Stimulated activated CD4-positive, alpha-beta T cell treated with anti-CD3 and anti-CD28 coated beads, Interleukin-2, amount 100 ng/mL, for 24 hours (primary cell): Measurements from ENCODE around the gene RAB1A.
"Not testable (repeated sequence)": the region's sequence is repeated elsewhere in the genome, so short reads cannot be mapped to it uniquely, and the experiment has no call there.

Source experiments
- DNase-seq, 2 donors: peaks; one replicate each; pipeline ENCODE4 v3.0.0-alpha.2; 2020

Gene RAB1A

DNA sequence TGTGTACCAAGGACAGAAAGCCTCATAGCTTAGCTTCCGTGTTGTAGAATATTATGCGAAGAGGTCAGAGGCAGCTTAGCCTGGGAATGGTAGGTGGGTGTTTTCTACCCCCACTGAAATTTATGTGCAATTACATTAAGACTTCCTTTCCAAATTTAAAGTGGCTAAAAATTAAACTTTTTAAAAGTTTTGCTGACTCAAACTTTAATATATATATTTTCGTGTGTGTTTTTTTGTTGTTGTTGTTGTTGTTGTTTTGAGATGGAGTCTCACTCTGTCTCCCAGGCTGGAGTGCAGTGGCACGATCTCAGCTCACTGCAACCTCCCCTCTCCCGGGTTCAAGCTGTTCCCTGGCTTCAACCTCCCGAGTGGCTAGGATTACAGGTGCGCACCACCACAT is 4.3 kb upstream of the RAB1A start:
- no peak for DNase-seq

DNA sequence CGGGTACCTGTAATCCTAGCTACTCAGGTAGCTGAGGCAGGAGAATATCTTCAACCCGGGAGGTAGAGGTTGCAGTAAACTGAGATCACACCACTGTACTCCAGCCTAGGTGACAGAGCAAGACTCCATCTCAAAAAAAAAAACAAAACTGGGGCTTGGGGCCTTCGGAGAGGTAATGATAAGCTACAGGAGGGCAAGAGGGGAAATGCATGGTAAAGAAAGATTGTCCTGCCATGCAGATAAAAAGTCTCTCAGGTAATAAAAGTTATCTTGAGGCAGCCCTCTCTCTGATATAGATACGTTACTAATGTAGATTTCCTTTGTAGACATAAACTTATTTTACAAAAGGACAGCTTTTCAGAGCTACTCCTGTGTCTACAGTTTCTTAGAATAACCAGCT is 3.7 kb upstream of the RAB1A start:
- no peak for DNase-seq

DNA sequence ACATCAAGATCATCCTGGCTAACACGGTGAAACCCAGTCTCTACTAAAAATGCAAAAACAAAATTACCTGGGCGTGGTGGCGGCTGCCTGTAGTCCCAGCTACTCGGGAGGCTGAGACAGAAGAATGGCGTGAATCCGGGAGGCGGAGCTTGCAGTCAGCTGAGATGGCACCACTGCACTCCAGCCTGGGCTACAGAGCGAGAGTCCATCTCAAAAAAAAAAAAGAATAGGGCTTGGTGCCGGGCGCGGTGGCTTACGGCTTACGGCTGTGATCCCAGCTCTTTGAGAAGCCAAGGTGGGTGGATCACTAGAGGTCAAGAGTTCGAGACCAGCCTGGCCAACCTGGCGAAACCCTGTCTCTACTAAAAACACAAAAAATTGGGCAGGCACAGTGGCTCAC is 3.0 kb upstream of the RAB1A start:
- DNase-seq, result not testable (repeated sequence)

DNA sequence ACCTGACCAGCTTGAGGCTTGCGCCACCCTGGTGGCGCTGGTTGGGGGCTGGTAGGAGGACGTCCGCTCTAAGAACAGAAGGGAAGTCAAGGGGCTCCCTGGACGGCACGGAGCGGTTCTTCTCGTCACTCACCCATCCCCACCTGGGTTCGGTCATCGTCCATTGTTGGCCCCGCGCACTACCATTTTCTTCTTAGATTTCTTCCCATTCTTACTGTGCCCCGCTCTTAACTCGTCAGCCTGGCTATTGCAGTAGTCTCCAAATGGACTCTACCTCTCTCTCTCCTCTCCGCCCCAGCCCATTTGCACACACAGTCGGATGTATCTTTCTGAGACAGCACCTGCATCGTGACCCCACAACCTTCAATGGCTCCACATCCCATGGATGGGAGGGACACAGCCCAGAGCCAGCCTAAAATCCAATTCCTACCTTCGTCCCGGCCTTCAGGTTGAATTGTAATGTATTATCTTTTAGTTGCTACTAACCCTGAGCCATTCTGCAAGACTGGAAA is 814 bp upstream of the RAB1A start:
- DNase-seq, result no peak

DNA sequence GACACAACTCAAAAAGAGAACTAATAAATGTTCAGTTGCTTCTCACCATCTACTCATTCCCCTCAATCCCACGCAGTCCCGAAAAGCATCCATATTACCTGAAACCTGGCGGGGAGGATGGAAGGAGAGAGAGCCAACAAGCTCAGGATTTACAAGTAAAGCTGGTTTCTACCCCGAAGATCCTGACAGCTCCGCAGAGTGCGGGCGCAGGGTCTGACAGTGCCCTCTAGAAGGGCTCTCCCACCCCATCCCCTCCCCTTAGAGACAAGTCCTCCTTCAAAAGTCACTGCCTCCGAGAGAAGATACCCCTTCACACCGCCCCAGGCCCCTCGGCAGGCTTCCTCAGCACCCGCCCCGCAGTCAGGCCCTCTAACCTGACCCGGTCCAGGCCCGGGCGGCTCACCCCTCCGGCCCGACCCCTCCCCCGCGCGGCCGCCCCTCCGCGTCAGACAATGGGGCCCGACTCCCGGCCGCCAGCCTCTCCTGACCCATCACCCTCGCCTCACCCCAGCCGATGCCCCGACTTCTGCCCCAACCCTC is 550 bp downstream of the RAB1A start:
- peak; percentile 34 to 47 for DNase-seq

DNA sequence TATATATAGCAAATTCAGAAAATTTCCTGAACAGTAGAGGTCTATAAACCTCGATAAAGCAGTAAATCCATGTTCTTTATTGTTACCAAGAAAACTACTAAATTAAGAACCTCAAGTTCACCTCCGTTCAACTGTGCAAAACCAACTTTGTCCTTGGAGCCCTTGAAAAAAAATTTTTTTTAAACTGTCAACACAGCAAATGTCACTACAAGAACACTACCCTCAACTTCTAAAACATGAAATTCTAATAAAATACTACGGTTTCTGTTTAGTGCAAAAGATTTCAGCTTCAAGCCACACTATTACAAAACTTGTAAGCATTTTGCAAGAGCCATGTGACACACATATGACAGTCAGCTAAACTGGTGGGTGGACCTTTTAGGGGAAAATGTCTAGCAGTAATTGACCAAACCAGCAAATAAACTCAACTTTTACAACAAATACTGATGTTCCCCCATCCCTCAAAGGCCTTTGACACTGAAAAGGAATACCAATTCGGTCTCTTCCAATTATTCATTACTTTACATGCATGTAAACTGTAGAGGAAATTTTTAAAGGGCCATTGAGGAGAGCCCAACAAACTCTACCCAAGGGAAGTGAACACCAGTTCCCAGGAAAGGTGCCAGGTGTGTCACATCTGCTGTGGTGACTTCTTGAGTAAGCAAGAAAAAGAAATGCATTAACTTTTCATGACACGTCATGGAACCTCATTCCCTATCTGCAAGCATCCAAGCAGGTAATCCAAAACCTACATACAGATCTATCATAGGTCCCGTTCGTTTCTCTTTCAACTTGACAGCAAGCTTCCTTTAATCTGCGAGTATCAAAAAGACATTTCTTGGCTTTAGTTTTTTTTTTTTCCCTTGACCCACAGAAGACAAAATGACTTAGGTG is 1.4 kb downstream of the RAB1A start:
- DNase-seq, result peak in 1 of 2 donors; percentile 5

DNA sequence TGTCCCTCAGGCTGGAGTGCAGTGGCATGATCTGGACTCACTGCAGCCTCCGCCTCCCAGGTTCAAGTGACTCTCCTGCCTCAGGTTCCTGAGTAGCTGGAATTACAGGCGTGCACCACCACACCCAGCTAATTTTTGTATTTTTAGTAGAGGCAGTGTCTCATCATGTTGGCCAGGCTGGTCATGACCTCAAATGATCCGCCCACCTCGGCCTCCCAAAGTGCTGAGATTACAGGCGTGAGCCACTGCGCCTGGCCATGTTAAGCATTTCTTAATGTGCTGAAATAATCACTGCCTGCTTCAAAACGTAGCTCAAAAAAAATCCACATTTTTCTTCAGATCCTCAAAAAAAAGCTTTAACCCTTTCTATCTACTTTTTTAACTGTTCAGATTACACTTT is 4.4 kb downstream of the RAB1A start:
- not testable (repeated sequence) for DNase-seq

DNA sequence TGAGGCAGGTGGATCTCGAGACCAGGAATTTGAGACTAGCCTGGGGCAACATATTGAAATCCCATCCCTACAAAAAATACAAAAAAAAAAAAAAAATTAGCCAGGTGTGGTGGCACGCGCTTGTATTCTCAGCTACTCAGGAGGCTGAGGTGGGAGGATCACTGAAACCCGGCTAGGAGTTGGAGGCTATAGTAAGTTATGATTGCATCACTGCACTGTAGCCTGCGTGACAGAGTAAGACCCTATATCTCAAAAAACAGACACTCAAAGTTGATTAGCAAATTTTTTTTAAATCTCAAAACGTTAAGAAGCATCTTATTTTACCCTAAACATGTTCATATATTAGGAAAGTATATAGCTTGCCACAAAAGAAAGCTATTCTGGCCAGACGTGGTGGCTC is 7.6 kb downstream of the RAB1A start:
- no peak for DNase-seq

DNA sequence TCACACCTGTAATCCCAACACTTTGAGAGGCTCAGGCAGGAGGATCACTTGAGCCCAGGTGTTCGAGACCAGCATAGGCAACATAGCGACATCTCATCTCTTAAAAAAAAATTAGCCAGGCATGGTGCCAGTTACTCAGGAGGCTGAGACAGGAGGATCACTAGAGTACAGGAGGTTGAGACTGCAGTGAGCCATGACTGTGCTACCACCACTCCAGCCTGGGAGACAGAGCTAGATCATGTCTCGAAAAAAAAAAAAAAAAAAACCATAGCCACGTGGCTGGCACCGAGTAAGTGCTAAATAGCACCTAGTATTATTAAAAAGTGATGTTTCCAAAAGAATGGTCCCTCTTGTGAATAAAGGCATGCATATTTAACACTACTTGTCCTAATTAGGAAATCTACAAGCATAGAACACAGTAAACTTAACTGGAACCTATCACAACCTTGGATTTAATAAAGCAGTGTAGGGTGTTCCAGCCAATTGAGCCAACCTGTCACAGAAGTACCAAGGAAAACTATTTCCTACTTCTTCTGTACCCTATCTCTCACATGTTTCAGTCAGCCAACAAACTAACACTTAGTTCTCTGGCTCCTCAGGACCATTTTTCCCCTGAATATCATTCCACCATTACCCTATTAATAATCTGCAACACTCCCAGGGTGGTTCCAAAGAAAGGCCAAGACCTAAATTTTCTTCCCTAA is 8.8 kb downstream of the RAB1A start:
- DNase-seq, result no peak

DNA sequence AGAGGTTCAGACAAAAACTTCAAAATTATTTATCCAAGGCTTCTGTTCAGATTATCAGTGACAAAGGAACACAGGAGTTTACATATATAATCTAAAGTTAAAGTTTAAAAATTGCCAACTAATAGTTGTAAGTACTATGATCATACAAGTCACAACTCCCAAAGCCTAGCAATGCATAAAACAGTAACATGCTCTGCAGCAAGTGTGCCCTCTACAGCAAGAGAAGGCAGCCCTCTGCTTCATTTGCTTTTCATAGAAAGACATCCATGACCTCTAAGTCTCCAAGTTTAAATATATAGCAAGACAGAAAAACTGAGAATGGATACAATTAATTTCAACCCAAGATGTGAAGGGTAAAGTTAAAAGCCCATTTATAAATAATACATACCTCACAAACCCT is 13.3 kb downstream of the RAB1A start:
- no peak for DNase-seq

DNA sequence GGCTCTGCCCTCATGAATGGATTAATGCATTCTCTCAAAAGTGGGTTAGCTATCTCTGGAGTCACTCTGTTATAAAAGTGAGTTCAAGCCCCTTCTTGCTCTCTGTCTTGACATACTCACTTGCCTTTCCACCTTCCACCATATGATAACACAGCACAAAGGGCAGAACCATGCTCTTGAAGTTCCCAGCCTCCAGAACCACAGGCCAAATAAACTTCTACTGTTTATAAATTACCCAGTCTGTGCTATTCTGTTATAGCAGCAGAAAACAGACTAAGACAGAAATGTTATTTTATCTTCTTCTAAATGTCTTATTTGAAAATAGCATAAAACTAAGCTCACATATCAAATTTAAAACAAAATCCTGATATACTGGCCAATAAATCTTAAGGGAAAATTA is 15.0 kb downstream of the RAB1A start:
- no peak for DNase-seq

DNA sequence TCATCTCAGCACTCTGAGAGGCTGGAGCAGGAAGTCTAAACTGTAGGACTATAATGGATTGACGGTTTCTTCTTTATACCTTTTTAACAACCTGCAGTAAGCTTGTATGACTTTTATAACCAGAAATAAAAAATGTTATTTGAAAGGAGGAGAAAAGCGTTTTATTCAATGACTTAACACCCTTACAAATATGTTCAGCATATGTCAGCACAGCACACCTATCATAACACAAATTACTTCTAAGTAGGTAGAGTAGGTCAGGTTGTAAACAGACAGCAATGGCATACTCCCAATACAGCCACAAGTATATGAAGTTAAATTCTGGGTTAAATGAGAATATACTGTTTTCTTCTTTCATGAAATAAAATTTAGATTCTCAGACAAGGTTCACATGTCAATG is 16.1 kb downstream of the RAB1A start:
- DNase-seq, result no peak

DNA sequence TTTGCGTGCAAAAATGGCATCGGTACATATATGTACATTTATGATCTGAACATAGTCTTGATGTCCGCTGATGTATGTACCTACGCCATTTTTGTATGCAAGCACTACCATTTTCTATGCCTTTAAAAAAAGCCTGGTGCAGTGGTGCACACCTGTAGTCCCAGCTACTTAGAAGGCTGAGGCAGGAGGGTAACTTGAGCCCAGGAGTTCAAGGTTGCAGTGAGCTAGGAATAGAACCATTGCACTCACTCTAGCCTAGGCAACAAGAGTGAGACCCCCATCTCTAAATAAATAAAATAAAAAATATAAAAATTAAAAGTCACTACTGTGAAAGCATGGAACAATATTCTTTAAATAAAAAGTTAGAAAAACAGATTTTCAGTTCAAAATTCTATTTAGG is 16.7 kb downstream of the RAB1A start:
- no peak for DNase-seq

DNA sequence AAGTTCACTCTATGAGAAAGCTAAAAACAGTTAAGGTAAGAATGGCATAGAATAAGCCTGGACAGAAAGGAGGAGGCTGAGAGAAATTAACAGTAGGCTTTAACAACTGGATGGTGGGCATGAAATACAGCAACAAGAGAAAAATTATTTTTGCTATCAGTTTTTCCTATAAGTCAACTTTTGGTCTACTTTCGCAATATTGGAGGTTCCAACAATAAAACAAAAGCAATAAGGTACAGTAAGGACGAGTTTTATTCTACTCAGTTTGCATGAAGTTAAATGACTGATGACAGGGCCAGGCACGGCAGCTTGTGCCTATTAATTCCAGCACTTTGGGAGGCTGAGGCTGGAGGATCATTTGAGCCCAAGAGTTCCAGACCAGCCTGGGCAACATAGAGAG is 17.3 kb downstream of the RAB1A start:
- DNase-seq, result no peak

DNA sequence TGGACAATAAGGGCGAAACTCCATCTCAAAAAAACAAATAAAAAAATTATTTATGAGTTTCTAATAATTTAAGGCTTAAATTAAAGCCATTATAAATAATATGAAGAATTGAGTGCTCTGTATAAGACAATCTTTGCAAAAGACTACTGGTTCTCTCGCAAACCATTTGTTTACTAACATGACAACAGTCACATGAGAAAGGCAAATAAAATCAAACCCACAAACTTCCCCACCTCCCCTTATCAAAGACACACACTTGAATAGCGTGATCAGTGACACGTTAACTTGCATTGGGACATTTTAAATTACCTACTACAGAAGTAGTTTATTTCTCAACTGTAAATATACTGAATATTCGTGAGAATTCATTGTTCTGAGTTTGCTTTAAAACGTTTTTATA is 21.1 kb downstream of the RAB1A start:
- no peak for DNase-seq

DNA sequence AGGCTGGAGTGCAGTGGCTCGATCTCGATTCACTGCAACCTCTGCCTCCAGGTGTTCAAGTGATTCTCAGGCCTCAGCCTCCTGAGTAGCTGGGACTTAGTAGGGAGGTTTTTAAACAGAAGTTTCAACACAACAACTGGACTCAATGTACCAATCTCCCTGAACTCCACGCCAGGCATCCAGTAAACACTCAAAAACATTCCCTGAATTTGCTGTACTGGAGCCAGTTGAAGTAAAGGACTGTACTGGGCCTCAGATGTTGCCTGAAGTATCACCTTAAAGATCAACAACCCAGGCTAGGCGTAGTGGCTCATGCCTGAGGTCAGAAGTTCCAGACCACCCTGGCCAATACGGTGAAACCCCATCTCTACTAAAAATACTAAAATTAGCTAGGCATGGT is 22.4 kb downstream of the RAB1A start:
- DNase-seq, result no peak

DNA sequence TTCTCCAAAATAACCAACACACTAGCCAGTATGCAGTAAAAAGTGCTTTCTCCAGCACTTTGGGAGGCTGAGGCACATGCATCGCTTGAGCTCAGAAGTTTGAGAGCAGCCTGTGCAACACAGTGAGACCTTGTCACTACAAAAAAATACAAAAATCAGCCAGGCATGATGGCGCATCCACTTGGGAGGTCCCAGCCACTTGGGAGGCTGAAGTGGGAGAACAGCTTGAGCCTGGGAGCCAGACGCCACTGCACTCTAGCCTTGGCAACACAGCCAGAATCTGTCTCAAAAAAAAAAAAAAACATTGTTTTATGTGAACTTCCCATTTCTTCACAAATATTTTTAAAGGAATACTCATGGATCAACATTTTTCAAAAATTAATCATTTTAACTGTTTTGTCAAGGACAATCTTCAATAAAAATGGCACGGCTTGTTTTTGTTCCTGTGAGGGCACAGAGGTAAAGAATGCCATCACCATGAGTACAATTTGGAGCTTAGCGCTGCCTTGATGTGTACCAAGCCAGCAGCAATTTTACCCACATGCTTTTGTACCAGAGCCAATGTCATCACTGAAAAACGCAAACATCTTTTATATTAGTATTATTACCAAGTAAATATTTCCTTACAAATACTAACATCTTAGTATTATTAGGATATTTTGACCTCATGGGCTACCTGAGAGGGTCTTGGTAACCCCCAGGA is 26.7 kb downstream of the RAB1A start:
- no peak for DNase-seq

DNA sequence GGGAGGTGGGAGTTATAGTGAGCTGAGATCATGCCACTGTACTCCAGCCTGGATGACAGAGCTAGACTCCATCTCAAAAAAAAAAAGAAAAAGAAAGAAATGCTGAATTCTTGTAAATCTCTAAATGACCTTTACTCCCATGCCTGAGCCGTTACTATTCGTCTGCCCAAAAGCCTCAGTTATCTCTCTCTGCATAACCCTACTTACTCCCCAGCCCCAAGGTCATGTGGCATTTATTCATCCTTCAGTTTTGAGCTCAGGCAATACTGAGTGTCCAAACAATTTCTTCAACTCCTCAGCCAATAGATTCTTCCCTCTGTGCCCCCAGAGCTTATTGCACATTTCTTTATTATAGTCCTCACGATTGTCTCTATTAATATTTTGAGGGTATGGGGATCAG is 28.8 kb downstream of the RAB1A start:
- DNase-seq, result no peak

DNA sequence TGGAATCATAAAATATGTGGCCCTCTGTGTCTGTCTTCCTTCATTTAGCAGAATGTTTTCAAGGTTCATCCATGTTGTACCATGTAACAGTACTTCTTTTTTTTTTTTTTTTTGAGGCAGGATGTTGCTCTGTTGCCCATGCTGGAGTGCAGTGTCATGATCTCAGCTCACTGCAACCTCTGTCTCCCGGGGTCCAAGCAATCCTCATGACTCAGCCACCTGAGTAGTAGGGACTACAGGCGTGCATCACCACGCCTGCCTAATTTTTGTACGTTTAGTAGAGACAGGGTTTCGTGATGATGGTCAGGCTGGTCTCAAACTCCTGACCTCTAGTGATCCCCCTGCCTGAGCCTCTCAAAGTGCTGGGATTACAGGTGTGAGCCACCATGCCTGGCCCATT is 31.2 kb downstream of the RAB1A start:
- no peak for DNase-seq

DNA sequence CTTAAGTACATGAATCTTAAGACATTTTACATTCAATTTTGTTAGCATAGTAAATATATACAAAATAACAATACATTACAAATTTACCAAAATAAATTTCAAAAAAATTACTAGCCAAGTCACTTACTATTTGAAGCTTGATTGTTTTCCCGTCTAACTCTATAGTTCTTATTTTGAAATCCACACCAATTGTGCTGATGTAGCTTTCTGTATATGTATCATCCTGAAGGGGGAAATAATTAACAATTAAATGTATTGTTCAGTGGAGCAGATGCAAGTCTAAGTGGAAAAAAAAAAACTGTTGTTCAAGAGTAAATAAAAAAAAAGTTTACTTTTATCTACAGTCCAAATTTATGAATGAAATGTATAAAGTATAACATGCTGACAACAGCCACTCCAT is 32.1 kb downstream of the RAB1A start:
- DNase-seq, result no peak

DNA sequence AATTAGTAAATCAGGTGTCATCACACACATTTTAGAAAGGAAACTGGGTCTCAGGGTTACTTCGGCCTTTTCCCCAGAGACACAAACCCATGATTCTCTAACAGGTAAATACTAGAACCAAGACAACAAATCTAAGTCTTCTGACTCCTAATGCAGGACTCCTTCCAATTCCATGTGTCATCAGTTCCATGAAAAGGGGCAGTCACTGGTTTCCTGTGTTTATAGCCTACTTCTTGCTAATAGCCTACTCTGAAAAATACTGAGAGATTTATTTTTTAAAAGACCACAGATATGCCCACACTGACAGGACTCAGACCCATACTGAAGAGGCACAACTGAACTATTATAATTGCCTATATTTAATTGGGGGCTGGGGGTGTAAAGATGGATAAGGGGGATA is 33.0 kb downstream of the RAB1A start:
- no peak for DNase-seq

DNA sequence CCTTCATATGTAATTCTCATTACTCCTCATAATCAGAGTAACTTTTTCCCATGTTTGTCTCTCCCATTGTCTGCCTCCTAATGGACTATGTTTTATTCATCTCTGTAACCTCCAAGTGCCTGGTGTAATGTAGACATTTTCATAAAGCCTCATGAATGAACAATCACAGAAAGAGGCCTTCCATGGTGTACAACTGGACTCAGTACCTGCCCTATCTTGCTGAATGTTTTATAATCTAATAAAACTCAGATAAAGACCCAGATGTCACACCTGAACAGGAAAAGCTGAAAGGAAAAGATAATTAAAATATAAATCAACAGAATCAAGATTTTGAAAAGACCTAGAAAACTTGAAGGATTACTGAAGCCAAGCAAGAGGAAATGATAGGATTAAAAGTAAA is 36.7 kb downstream of the RAB1A start:
- no peak for DNase-seq

DNA sequence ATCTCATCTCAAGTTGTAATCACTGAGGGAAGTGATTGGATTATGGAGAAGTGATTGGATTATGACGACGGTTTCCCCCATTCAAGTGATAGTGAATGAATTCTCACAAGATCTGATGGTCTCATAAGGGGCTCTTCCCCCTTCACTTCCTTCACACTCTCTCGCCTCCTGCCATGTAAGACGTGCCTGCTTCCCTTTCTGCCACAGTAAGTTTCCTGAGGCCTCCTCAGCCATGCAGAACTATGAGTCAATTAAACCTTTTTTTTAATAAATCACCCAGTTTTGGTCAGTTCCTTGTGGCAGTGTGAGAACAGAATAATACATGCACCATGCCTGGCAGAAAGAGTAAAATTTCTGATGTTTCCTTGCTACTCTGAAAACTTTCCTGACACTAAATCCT is 37.1 kb downstream of the RAB1A start:
- no peak for DNase-seq
